ENCODE data around the gene GREM1.

- no peak for TF ChIP-seq CTCF (IDR thresholded peaks at IDR 0.05; ENCODE audit: poor library complexity)
- no peak for TF ChIP-seq EZH2 (IDR thresholded peaks at IDR 0.05; ENCODE audit: borderline replicate concordance)
- TF ChIP-seq EZH2phosphoT487 (IDR thresholded peaks at IDR 0.05; ENCODE audit: low read depth, severe bottlenecking, unreplicated experiment), result no peak
Measured at GRCh38 chr15:32792436-32792835, 74.6 kb downstream of the GREM1 start.
